Neural progenitor cell (in vitro differentiated cells): ENCODE results near the gene ANAPC1. TPM values are rescaled to one million over a fixed set of nuclear protein-coding genes. Genes with fewer than 3 reads are reported as not detected.

Experiments used
- DNase-seq: peaks from one replicate; pipeline ENCODE4 v3.0.0-alpha.2; 2016; ENCODE audit warnings: low spot score
- H2AFZ ChIP-seq: fragments of 200-600 bp; sonication (generic); replicated peaks from 2 replicates; pipeline ENCODE4 v1.6.1; 2016; ENCODE audit warnings: antibody characterized with exemption
- H3F3A ChIP-seq: fragments of 200-600 bp; sonication (generic); 2 replicates; pipeline ENCODE4 v1.6.1; 2016; ENCODE audit warnings: antibody characterized with exemption, low read depth
- H3K27ac ChIP-seq: fragments of 200-600 bp; sonication (generic); 2 replicates; pipeline ENCODE4 v1.5.1; 2016; ENCODE audit warnings: mild to moderate bottlenecking
- H3K27me3 ChIP-seq: fragments of 200-600 bp; sonication (generic); 2 replicates; pipeline ENCODE4 v1.6.1; 2016; ENCODE audit warnings: mild to moderate bottlenecking, moderate library complexity
- H3K36me3 ChIP-seq: fragments of 200-600 bp; sonication (generic); 2 replicates; pipeline ENCODE4 v1.5.1; 2016
- H3K4me1 ChIP-seq: fragments of 200-600 bp; sonication (generic); 2 replicates; pipeline ENCODE4 v1.6.1; 2016; ENCODE audit warnings: mixed run types
- H3K4me2 ChIP-seq: fragments of 200-600 bp; sonication (generic); 2 replicates; pipeline ENCODE4 v1.6.1; 2016
- H3K4me3 ChIP-seq: fragments of 200-600 bp; sonication (generic); 2 replicates; pipeline ENCODE4 v1.5.1; 2016
- H3K79me2 ChIP-seq: fragments of 200-600 bp; sonication (generic); 2 replicates; pipeline ENCODE4 v1.6.1; 2016; ENCODE audit warnings: low read depth
- H3K9ac ChIP-seq: fragments of 200-600 bp; sonication (generic); 2 replicates; pipeline ENCODE4 v1.6.1; 2016
- H3K9me3 ChIP-seq: fragments of 200-600 bp; sonication (generic); 2 replicates; pipeline ENCODE4 v1.5.1; 2016; ENCODE audit warnings: low read depth
- H4K20me1 ChIP-seq: fragments of 200-600 bp; sonication (generic); 2 replicates; pipeline ENCODE4 v1.6.1; 2016; ENCODE audit warnings: low read depth
- H3K27ac Mint-ChIP-seq: 3 replicates; pipeline ENCODE4 v1.8.0; 2021; ENCODE audit warnings: mixed read lengths
- H3K27me3 Mint-ChIP-seq: 2 replicates; pipeline ENCODE4 v1.8.0; 2022; ENCODE audit warnings: low read depth, mild to moderate bottlenecking, inconsistent platforms, moderate library complexity, mixed read lengths; ENCODE audit not compliant: insufficient read depth
- H3K36me3 Mint-ChIP-seq: 3 replicates; pipeline ENCODE4 v1.8.0; 2021; ENCODE audit warnings: mixed read lengths
- H3K4me1 Mint-ChIP-seq: 3 replicates; pipeline ENCODE4 v1.8.0; 2021; ENCODE audit warnings: mixed read lengths
- H3K4me3 Mint-ChIP-seq: 3 replicates; pipeline ENCODE4 v1.8.0; 2021; ENCODE audit warnings: mild to moderate bottlenecking, moderate library complexity, mixed read lengths
- H3K9me3 Mint-ChIP-seq: 3 replicates; pipeline ENCODE4 v1.8.0; 2020; ENCODE audit warnings: mixed read lengths
- CTCF ChIP-seq: fragments of 200-600 bp; sonication (generic); IDR thresholded peaks from 2 replicates; pipeline ENCODE4 v1.5.1; 2017; ENCODE audit warnings: antibody characterized with exemption, mild to moderate bottlenecking
- EZH2 ChIP-seq: fragments of 200-600 bp; sonication (generic); IDR thresholded peaks from 2 replicates; pipeline ENCODE4 v1.6.1; 2017; ENCODE audit warnings: antibody characterized with exemption, mild to moderate bottlenecking, moderate library complexity
- EZH2phosphoT487 ChIP-seq: fragments of 200-600 bp; sonication (generic); IDR thresholded peaks from 2 replicates; pipeline ENCODE4 v1.6.1; 2017; ENCODE audit warnings: antibody characterized with exemption
- total RNA-seq: library from RNA; depleted of rRNA; stranded (reverse); fragments of >200 nt; gene quantifications from 2 replicates; pipeline ENCODE4 v1.2.3, GENCODE V29; 2015; ENCODE audit warnings: low replicate concordance

ANAPC1 gene
- total RNA-seq, 1 donor from 2014 or later, result 50.9 TPM

GRCh38 chr2:111904726-111905474 is 20.9 kb upstream of the ANAPC1 start:
- H2AFZ ChIP-seq, result no peak overlapping the region
- no peaks in the 10 kb centered on the region for H3K79me2 ChIP-seq
- H3K4me3 Mint-ChIP-seq, result no peak overlapping the region
- no peaks in the 10 kb centered on the region for H3K9me3 ChIP-seq
- H3K27ac ChIP-seq, result no peak overlapping the region
- H3K4me2 ChIP-seq, result no peak overlapping the region
- H3K27ac Mint-ChIP-seq, result peak overlapping the region; percentile 50
- no peak for DNase-seq
- no peaks in the 10 kb centered on the region for H3K36me3 Mint-ChIP-seq
- H3K4me1 ChIP-seq, result peaks cover 57% of the 10 kb centered on the region
- no peaks in the 10 kb centered on the region for H3K9me3 Mint-ChIP-seq
- no peak overlapping the region for H3K4me3 ChIP-seq
- H3K9ac ChIP-seq, result no peak overlapping the region
- H3K27me3 Mint-ChIP-seq, result peaks cover under 1% of the 10 kb centered on the region
- TF ChIP-seq EZH2 (no peak), EZH2phosphoT487 (no peak), CTCF (no peak)
- H3K4me1 Mint-ChIP-seq, result peaks cover 60% of the 10 kb centered on the region
- peaks cover 16% of the 10 kb centered on the region for H4K20me1 ChIP-seq
- no peaks in the 10 kb centered on the region for H3K36me3 ChIP-seq
- H3F3A ChIP-seq, result peaks cover 46% of the 10 kb centered on the region
- H3K27me3 ChIP-seq, result peaks cover 10% of the 10 kb centered on the region

GRCh38 chr2:111903930-111904439 is 20.0 kb upstream of the ANAPC1 start:
- no peak overlapping the region for H3K27ac ChIP-seq

GRCh38 chr2:111903516-111903915 is 19.5 kb upstream of the ANAPC1 start:
- Histone ChIP-seq H3K4me3 (no peak overlapping the region), H3K4me2 (peak overlapping the region; percentile 65), H2AFZ (no peak overlapping the region), H3K9ac (no peak overlapping the region), H3K36me3 (no peaks in the 10 kb centered on the region), H4K20me1 (peaks cover 19% of the 10 kb centered on the region), H3K27me3 (peaks cover 24% of the 10 kb centered on the region), H3K79me2 (no peaks in the 10 kb centered on the region), H3K9me3 (no peaks in the 10 kb centered on the region), H3K4me1 (peaks cover 47% of the 10 kb centered on the region), H3K27ac (no peak overlapping the region), H3F3A (peaks cover 55% of the 10 kb centered on the region)
- no peak for TF ChIP-seq CTCF
- no peak for TF ChIP-seq EZH2phosphoT487
- no peak for TF ChIP-seq EZH2
- H3K9me3 Mint-ChIP-seq, result no peaks in the 10 kb centered on the region
- H3K36me3 Mint-ChIP-seq, result no peaks in the 10 kb centered on the region
- H3K4me1 Mint-ChIP-seq, result peaks cover 51% of the 10 kb centered on the region
- peaks cover 5% of the 10 kb centered on the region for H3K27me3 Mint-ChIP-seq
- H3K4me3 Mint-ChIP-seq, result no peak overlapping the region
- H3K27ac Mint-ChIP-seq, result no peak overlapping the region
- DNase-seq, result no peak

More at GRCh38 chr2:111903930-111904439, 20.0 kb upstream of the ANAPC1 start:
- Mint-ChIP-seq H3K9me3 (no peaks in the 10 kb centered on the region), H3K4me3 (no peak overlapping the region), H3K36me3 (no peaks in the 10 kb centered on the region), H3K27me3 (peaks cover 5% of the 10 kb centered on the region), H3K4me1 (peaks cover 56% of the 10 kb centered on the region), H3K27ac (no peak overlapping the region)
- peaks cover 51% of the 10 kb centered on the region for H3K4me1 ChIP-seq
- no peak overlapping the region for H3K4me3 ChIP-seq
- no peaks in the 10 kb centered on the region for H3K9me3 ChIP-seq
- H3K4me2 ChIP-seq, result peak overlapping the region; percentile 65
- no peak for TF ChIP-seq EZH2phosphoT487
- no peak for TF ChIP-seq CTCF
- TF ChIP-seq EZH2, result no peak
- peaks cover 50% of the 10 kb centered on the region for H3F3A ChIP-seq
- no peak overlapping the region for H2AFZ ChIP-seq
- H3K9ac ChIP-seq, result no peak overlapping the region
- peak; percentile 40 for DNase-seq
- H3K27me3 ChIP-seq, result peaks cover 19% of the 10 kb centered on the region
- H3K79me2 ChIP-seq, result no peaks in the 10 kb centered on the region
- H3K36me3 ChIP-seq, result no peaks in the 10 kb centered on the region
- peaks cover 19% of the 10 kb centered on the region for H4K20me1 ChIP-seq
